Small intestine (tissue), 7 donors: Measurements from ENCODE around the gene PHTF2. TPM values are rescaled to one million over a fixed set of nuclear protein-coding genes. Genes with fewer than 3 reads are reported as not detected.
A peak's percentile ranks its signal among the peaks of the same experiment; 100 is the strongest.

Experiments used
- DNase-seq, 2 donors: peaks; one replicate each; pipeline versions ENCODE4 v3.0.0 to v3.0.0-alpha.2; 2013
- FAIRE-seq: peaks from 2 replicates; lab custom pipeline; 2012; peaks lifted over from hg19 to GRCh38; lab: Jason Lieb, UNC
- H3K27ac ChIP-seq, 3 donors: one replicate each; pipeline ENCODE4 v1.5.1; 2013; ENCODE audit warnings: low read length in 2 of 3, mild to moderate bottlenecking in 2 of 3, control low read depth in 1 of 3, inconsistent platforms in 1 of 3, low read depth in 1 of 3, moderate library complexity in 1 of 3
- H3K27me3 ChIP-seq, 3 donors: one replicate each; pipeline ENCODE4 v1.6.1; 2013; ENCODE audit warnings: low read length in 3 of 3, inconsistent platforms in 1 of 3; ENCODE audit not compliant: control insufficient read depth in 3 of 3, insufficient read depth in 3 of 3
- H3K36me3 ChIP-seq, 3 donors: one replicate each; pipeline ENCODE4 v1.6.1; 2013; ENCODE audit warnings: low read length in 3 of 3, inconsistent platforms in 1 of 3, low read depth in 1 of 3, mild to moderate bottlenecking in 1 of 3, moderate library complexity in 1 of 3; ENCODE audit not compliant: control insufficient read depth in 3 of 3, insufficient read depth in 2 of 3
- H3K4me1 ChIP-seq, 3 donors: one replicate each; pipeline ENCODE4 v1.6.1; 2013; ENCODE audit warnings: low read length in 2 of 3, inconsistent platforms in 1 of 3, low read depth in 1 of 3, mild to moderate bottlenecking in 1 of 3, moderate library complexity in 1 of 3; ENCODE audit not compliant: control insufficient read depth in 3 of 3, insufficient read depth in 2 of 3
- H3K4me3 ChIP-seq, 3 donors: one replicate each; pipeline ENCODE4 v1.5.1; 2013; ENCODE audit warnings: low read length in 3 of 3, control low read depth in 1 of 3, inconsistent platforms in 1 of 3, low read depth in 1 of 3, mild to moderate bottlenecking in 1 of 3, moderate library complexity in 1 of 3
- H3K9me3 ChIP-seq, 2 donors: one replicate each; pipeline ENCODE4 v1.6.1; 2013; ENCODE audit warnings: low read depth in 1 of 2, low read length in 1 of 2; ENCODE audit not compliant: control insufficient read depth in 2 of 2, insufficient read depth in 1 of 2
- WGBS, 3 donors: extraction: QIAGEN DNeasy Blood & Tissue Kit; methylation state at CpG; one replicate each; pipeline ENCODE4 v1.1.7; 2013; 5-methylcytosine and 5-hydroxymethylcytosine counted together
- polyA plus RNA-seq, 4 donors: library from polyadenylated mRNA; stranded (reverse) in 3 of 4; unstranded in 1 of 4; fragments of 200-250 nt in 3 of 4; fragments of 120-200 nt in 1 of 4; gene quantifications; one replicate each; pipeline versions ENCODE4 v1.2.1 to v1.2.3, GENCODE V29; 2013
- donor health status: healthy with polysubstance abuse.
- donor health status: control.
- donor health status: control.
- donor health status: Bipolar disorder and iron deficiency.
- donor health status: healthy.

The PHTF2 gene
- polyA plus RNA-seq, 4 donors: 1.8 to 10.1 (median 2.7) TPM

DNA sequence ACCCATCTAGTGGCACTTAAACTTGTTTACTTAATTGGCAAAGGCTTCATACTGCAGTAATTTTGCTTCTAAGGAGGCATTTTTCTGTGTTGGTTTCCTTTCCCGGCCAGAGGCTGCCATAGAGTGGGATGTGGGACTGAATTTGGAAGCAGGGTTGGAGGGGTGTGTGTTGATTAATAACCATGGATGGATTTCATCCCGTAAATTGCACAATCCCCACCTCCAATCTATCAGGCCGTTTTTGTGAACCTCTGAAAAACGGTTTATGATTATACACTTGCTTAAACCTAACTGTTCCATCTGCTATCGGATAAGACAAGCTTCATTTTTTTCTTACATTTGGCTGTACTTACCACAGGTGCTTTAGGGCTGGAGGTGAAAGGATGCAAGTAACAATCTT is 1.6 kb upstream of the PHTF2 start:
- Histone ChIP-seq H3K27me3 (no peaks in the 10 kb centered on the region), H3K9me3 (no peaks in the 10 kb centered on the region), H3K4me1 (peaks cover 9 to 19% (median 13%) of the 10 kb centered on the region in 3 donors), H3K4me3 (peak overlapping the region in 2 of 3 donors; percentile 91 to 98), H3K27ac (no peak overlapping the region), H3K36me3 (peaks cover 0 to 7% (median 0%) of the 10 kb centered on the region in 3 donors)
- FAIRE-seq (no peak), DNase-seq (no peak)
- WGBS, 3 donors: 16 to 35% (median 27%) methylated on average over 5 of the region's 5 CpGs

DNA sequence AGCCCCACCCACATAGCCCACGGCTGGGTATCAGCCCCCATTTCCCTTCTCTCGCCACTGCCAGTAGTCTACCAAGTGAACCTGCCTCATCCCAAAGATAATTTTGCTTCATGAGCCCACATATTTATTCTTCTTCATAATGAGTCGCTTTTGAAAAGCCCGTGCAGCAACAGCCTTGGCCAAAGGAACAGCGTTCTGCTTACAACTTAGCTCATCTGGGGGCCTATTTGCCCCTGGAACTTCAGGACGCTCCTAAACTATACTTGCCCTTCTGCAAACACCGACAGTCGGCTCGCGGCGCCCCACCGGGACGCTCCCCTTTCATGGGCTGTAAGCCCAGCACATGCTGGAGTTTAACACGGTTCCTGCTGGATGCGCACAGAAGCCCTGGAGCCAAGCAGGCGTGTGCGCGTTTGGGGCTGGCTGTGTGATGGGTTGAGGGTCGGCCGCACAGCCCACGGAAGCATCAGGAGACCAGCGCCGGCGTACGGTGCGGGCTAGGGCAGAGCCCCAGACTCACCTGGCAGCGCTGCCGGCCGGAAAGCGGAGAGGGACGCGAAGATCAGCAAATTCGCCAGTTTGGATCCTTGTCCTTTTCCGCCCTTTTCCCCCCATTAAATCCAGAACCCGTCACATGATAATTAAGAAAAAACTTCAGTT is 709 bp upstream of the PHTF2 start:
- no peaks in the 10 kb centered on the region for H3K27me3 ChIP-seq
- H3K9me3 ChIP-seq: no peaks in the 10 kb centered on the region
- no peak for DNase-seq
- 0 to 1% (median 0%) methylated on average over 35 of the region's 35 CpGs for WGBS, 3 donors
- H3K4me3 ChIP-seq: peak overlapping the region; percentile 80 to 98 (median 91)
- peaks cover 9 to 19% (median 13%) of the 10 kb centered on the region in 3 donors for H3K4me1 ChIP-seq
- FAIRE-seq: no peak
- peak overlapping the region; percentile 50 to 91 (median 87) for H3K27ac ChIP-seq
- peaks cover 0 to 7% (median 0%) of the 10 kb centered on the region in 3 donors for H3K36me3 ChIP-seq

DNA sequence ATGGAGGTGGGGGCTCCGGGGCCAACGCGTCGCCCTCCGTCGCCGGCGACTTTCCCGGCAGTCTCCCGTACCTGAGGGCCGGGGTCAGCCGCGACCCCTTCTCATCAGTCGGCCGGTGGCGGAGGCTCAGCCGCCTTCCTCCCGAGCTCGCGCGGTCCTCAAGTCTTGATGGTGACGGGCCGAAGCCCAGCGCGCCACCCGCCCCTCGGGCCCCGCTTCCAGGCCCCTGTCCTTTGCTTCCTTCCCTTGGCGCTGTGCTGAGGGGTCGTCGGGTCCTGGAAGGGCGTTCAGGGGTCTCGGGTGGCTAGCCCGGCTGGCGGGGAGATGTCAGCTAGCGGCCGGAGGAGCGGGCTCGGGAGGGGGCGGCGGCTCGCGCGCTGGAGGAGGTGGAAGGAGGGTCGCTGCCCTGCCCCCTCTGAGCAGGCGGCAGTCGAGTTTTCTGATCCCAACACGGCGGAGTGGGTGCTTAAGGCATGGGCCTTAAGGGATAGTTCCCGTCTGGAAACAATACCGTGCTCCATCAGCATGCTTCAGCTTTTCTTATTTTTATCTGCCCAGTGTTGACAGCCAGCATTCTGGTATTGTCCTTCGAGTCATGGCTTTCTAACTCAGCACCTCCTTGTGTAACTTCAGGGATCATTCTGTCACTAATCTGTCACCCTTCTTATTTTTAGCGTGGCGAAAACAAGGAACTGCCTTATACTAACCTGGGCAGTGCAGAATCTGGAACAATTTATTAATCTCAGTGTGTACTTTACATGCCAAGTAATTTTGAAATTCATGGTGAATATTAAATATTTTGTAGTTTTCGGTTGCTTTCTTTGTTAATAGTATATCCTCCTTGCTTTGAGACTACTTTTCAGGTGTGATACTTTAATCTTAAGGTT is 748 bp downstream of the PHTF2 start:
- Histone ChIP-seq H3K27me3 (no peaks in the 10 kb centered on the region), H3K27ac (peak overlapping the region; percentile 63 to 87 (median 81)), H3K9me3 (no peaks in the 10 kb centered on the region), H3K36me3 (peaks cover 0 to 7% (median 0%) of the 10 kb centered on the region in 3 donors), H3K4me3 (peak overlapping the region; percentile 74 to 98 (median 91)), H3K4me1 (peaks cover 9 to 19% (median 13%) of the 10 kb centered on the region in 3 donors)
- WGBS, 3 donors: 1 to 2% (median 1%) methylated on average over 41 to 55 of the region's 55 CpGs
- DNase-seq: peak; percentile 38 to 72
- no peak for FAIRE-seq

DNA sequence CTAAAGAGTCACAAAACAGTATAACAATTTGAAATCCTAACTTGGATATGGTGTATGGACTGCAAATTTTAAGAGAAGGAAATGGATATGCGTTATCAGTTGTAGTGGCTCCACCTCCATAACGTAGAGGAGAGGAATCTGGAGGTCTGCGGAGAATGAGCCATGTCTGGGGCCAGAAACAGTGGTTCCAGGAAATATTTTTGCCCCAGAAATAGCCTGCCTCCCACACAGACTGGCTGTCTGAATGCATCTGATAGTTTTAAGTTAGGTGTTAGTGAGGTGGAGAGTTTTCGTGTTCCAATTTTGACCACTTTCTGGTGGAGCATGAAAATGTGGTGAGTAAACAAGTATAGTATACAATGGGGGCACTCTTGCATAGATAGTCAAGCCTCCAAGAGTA is 1.6 kb downstream of the PHTF2 start:
- Histone ChIP-seq H3K27ac (no peak overlapping the region), H3K9me3 (no peaks in the 10 kb centered on the region), H3K36me3 (peaks cover 0 to 2% (median 0%) of the 10 kb centered on the region in 3 donors), H3K27me3 (no peaks in the 10 kb centered on the region), H3K4me3 (peak overlapping the region in 1 of 3 donors; percentile 2), H3K4me1 (peaks cover 9 to 19% (median 13%) of the 10 kb centered on the region in 3 donors)
- WGBS, 3 donors: 40 to 41% (median 40%) methylated on average over 4 of the region's 4 CpGs
- FAIRE-seq (no peak), DNase-seq (peak in 1 of 2 donors; percentile 19)

DNA sequence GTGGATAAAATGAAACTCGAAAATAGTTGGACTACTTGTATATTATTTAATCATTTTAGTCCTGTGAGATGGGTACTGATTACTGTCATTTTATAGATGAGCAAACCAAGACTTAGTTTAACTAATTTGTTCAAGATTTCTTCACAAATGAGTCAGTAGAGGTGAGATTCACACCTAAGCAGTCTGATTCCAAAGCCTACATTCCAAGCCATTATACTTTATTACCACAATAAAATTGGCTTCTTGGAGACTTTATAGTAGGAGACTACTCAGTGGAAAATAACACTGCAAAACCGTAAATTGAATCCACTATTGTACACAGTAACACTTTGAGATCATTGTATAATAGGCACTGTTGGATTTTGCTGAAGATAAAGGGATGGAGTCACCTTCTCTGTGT is 2.2 kb downstream of the PHTF2 start:
- no peaks in the 10 kb centered on the region for H3K27me3 ChIP-seq
- no peaks in the 10 kb centered on the region for H3K36me3 ChIP-seq
- DNase-seq: peak; percentile 31 to 53
- H3K9me3 ChIP-seq: peaks cover 0 to 1% of the 10 kb centered on the region in 2 donors
- FAIRE-seq: no peak
- H3K4me1 ChIP-seq: peaks cover 9 to 19% (median 13%) of the 10 kb centered on the region in 3 donors
- WGBS, 3 donors: 33 to 62% (median 53%) methylated on average over 2 of the region's 2 CpGs
- no peak overlapping the region for H3K4me3 ChIP-seq
- H3K27ac ChIP-seq: no peak overlapping the region

DNA sequence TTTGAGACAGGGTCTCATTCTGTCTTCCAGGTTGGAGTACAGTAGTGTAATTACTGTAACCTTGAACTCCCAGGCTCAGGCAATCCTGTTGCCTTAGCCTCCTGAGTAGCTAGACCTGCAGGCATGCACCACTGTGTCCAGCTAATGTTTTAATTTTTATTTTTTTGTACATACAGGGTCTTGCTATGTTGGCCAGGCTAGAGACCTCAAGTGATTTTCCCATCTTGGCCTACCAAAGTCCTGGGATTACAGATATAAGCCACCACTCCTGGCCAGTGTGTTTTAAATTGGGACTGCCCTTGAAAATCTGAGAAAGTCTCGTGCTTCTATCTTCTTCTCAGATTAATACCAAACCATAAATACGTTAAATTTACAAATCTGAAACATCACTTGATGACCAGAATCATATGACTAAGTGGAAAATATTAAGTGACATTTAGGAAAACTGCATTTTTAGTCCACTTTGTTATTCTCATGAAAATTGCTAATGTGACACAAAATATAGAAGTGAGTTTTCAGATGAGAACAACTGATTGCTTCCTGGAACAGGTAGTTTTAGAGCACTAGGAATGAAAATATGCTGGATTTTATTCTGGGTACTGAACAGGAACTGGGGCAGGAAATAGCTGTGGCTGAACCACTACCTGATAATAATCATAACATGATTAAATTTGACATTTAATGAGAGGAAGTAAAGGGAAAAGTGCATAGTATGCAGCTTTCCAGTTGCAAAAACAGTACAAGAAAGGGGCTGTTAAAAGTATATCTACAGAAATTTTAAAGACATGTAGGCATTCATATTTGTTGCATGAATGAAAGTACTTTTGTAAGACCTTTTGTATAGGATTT is 4.2 kb downstream of the PHTF2 start:
- H3K4me1 ChIP-seq: peaks cover 4 to 7% (median 4%) of the 10 kb centered on the region in 3 donors
- peaks cover 0 to 2% (median 0%) of the 10 kb centered on the region in 3 donors for H3K36me3 ChIP-seq
- H3K9me3 ChIP-seq: peaks cover 0 to 4% of the 10 kb centered on the region in 2 donors
- peak overlapping the region in 1 of 3 donors; percentile 21 for H3K27ac ChIP-seq
- FAIRE-seq: no peak
- no peak for DNase-seq
- H3K4me3 ChIP-seq: no peak overlapping the region
- WGBS, 3 donors: 55 to 74% (median 62%) methylated on average over 2 of the region's 2 CpGs
- H3K27me3 ChIP-seq: no peaks in the 10 kb centered on the region

DNA sequence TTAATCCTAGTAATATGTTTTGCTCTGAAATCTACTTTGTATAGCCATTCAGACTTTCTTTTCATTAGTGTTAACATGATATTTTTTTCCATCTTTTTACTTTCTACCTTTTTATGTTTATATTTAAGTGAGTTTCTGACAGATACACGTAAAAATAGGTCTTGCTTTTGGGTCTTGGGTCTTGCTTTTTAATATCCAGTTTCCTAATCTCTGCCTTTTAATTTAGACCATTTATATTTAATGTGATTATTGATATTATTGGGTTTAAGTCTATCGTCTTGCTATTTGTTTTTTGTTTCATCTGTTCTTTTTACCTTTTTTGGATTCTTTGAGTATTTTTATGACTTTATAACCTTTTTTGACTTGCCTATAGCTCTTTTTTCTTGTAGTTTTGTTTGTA is 7.9 kb downstream of the PHTF2 start:
- H3K4me1 ChIP-seq: no peaks in the 10 kb centered on the region
- DNase-seq: no peak
- H3K9me3 ChIP-seq: peaks cover 0 to 12% of the 10 kb centered on the region in 2 donors
- H3K27ac ChIP-seq: no peak overlapping the region
- H3K4me3 ChIP-seq: no peak overlapping the region
- H3K27me3 ChIP-seq: no peaks in the 10 kb centered on the region
- WGBS, 3 donors: 95 to 98% (median 97%) methylated on average over 2 of the region's 2 CpGs
- H3K36me3 ChIP-seq: peaks cover 0 to 2% (median 0%) of the 10 kb centered on the region in 3 donors
- no peak for FAIRE-seq
